ENCODE results near the gene SMIM20. TPM values are rescaled to one million over a fixed set of nuclear protein-coding genes. Genes with fewer than 3 reads are reported as not detected.
A peak's percentile ranks its signal among the peaks of the same experiment; 100 is the strongest.

Gene SMIM20
- total RNA-seq, 1 experiment from 2014 or later = 97.2 TPM

GRCh38 chr4:25954293-25954904 is 40.4 kb downstream of the SMIM20 start:
- no peak for DNase-seq (ENCODE audit: low spot score)

GRCh38 chr4:25955705-25956104 is 41.7 kb downstream of the SMIM20 start:
- no peak for DNase-seq (ENCODE audit: low spot score)

GRCh38 chr4:25956260-25956659 is 42.2 kb downstream of the SMIM20 start:
- no peak for DNase-seq (ENCODE audit: low spot score)

DNA sequence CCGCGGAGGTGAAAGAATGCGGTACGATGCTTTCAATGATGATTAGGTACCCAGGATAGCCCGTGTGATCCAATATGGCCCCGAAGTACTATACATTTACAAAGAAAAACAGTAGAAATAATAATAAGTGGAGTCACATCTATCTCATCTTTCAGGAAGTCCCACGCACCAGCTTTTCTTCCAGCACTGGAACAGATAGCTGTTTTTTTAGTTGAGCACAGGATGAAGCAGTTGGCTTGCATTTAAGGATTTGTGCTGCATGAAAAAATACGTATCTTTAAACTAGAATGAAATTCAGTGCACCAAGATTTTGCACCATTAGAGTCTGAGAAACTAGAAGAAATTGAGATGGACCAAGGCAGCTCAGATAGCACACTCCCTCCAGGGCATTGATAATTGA is 44.1 kb downstream of the SMIM20 start:
- no peak for DNase-seq (ENCODE audit: low spot score)

DNA sequence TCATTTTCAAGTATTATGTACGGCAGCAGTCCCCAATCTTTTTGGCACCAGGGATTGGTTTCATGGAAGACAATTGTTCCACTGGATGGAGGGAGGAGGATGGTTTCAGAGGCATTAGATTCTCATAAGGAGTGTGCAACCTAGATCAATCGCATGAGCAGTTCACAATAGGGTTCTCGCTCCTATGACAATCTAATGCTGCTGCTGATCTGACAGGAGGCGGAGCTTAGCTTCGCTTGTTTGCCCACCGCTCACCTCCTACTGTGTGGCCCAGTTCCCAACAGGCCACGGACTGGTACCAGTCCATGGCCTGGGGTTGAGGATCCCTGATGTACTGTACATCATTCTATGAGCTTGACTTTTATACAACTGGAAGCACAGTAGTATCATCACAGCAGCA is 48.4 kb downstream of the SMIM20 start:
- no peak for DNase-seq (ENCODE audit: low spot score)

DNA sequence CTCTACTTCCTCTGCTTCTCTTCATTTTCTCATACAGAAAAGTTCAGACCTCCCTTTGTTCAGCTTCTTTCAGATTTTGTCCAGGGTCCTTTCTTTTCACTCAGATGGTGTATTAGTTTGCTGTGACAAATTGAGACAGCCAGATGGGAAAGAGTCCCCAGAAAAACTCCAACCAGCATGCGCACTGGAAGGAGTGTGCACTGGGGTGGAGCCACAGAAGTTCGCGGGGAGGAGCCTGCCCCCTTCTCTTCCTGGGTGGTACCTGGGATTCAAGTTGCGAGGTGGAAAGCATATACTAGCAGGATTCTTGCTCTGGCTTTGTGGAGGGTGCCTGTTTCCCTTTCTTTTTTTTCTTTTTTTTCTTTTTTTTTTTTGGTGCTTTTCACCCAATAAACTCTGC is 51.6 kb downstream of the SMIM20 start:
- no peak for DNase-seq (ENCODE audit: low spot score)

DNA sequence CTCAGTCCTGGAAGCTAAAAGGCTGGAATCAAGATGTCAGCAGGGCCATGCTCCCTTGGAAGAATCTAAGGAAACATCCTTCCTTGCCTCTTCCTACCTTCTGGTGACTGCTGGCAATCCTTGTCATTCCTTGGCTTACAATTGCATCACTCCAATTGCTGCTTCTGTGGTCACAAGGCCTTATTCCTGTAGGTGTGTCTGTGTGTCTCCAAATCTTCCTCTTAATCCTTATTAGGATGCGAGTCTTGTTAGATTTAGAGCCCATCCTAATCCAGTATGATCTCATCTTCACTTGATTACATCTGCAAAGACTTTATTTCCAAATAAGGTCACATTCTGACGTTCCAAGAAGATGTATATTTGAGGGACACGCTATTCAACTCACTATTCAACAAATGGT is 52.2 kb downstream of the SMIM20 start:
- peak; percentile 56 for DNase-seq (ENCODE audit: low spot score)

- DNase-seq (ENCODE audit: low spot score) = no peak
Observed at GRCh38 chr4:25969374-25970155, 55.5 kb downstream of the SMIM20 start.

DNA sequence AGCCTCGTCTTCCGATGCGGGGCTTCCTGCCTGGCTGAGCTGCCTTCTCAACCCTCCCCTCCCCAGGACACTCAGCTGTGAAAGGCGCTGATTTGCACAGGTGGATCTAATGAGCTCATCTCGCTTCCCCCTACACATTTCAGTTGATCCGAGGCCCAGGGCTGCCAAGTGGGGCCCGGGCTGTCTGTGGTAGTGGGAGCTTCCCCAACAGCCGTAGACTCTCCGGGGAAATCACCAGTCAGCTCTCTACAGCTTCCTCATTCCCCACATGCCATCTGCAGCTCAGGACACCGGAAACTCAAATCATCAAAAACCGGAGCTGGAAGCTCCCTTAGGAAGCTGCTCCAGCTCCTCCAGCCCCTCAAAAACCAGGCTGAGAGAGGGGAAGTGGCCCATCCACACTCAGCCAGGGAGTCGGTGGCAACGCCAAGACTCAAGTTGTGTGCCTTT is 56.2 kb downstream of the SMIM20 start:
- DNase-seq (ENCODE audit: low spot score) = no peak

DNA sequence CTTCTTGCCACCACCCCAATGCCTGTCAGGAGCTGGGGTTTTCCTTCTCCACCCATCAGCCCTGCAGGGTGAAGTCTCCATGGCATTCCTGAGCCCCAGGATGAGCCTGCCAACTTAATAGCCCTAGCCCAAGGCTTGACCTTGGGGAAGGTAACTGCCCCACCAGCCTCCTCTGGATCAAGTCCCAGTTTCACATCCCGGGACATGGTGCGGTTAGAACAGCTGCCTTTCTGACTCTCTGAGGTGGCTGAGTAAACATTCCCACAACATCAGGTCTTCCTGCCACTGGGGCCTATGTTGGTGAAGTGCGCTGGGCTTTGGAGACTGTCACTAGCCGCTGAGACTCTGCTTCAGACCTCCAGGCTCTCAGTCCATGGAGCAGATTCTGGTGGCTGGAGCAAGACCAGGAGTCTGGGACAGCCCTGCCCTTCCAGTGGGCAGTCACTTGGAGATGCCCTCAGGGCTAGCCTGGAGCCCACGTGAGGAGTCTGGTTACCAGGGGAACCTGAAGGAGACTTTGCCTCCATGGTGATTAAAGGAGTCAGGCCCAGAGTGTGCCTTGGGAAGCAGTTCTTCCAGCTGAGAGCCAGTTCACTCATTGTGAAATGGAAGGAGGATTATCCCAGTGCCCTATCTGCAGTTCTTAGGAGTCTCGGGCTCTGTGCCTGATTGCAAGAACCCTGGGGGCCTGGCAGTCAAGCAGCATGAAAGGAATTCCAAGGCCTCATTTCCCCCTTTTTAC is 56.8 kb downstream of the SMIM20 start:
- DNase-seq (ENCODE audit: low spot score) = peak; percentile 92

DNA sequence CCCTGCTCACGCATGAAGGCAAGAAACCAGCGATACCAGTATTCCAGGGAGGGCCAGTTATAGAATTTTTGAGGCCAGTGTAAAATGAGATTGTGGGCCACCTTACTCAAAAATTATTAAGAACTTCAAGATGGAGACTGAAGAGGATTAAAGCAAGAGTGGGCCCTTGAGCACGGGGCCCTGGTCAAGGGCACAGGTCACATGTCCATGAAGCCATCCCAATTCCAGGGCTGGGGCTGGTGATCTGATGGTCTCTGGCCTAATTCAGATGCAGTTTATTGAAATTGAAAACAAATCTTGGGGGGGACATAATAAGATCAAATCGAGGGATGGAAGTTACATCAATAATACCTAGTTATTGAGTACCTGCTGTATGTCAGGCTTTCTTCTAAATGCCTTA is 58.3 kb downstream of the SMIM20 start:
- no peak for DNase-seq (ENCODE audit: low spot score)

DNA sequence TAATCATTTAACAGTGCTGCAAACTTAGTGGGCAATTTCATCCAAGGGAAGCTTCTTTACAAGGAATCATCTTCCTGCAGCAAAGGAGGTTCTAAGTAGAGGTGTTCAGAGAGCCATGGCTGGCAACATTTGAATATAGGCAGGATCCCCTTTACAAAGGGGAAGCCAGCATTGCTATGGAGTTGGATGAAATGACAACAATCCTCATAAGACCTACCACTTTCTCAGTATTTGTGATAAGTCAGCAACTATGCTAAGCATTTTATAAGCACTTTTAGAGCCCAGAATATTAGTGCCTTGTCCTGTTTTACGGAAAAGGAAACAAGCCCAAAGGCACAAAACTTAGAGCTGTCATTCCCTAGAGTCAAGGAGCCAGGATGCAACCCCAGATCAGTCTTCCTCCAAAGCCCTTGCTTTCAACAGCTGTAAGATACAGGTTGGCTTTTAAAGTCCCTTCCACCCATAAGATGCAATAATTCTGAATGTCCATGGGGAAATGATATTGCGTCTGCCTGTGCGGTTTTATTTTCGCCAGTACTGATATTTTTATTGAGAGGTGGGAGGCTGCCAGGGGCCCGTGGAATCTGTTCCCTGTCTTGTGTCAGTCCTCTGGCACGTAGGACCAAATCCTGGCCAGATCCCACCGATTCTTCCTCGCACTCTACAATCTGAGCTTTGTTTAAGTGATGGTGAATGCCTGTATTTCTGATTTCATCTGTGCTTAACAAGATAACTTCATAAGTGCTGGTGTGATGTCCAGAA is 59.1 kb downstream of the SMIM20 start:
- DNase-seq (ENCODE audit: low spot score) = no peak

DNA sequence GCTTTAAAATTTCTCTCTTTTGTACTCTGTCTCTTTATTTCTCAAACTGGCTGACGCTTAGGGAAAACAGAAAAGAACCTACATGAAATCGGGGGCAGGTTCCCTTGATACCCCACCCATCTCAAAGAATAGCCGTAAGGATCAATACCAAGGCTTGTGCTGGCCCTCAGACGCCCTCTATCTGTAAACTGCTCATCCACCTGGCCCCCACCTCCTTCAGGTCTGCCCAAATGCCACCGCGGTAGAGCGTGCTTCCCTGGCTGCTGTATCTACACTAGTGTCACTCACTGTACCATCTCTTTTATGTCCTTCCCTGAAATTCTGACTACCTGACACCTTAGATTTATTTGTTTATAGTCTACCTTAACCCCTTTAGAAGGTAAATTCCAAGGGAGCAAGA is 62.8 kb downstream of the SMIM20 start:
- DNase-seq (ENCODE audit: low spot score) = no peak

DNA sequence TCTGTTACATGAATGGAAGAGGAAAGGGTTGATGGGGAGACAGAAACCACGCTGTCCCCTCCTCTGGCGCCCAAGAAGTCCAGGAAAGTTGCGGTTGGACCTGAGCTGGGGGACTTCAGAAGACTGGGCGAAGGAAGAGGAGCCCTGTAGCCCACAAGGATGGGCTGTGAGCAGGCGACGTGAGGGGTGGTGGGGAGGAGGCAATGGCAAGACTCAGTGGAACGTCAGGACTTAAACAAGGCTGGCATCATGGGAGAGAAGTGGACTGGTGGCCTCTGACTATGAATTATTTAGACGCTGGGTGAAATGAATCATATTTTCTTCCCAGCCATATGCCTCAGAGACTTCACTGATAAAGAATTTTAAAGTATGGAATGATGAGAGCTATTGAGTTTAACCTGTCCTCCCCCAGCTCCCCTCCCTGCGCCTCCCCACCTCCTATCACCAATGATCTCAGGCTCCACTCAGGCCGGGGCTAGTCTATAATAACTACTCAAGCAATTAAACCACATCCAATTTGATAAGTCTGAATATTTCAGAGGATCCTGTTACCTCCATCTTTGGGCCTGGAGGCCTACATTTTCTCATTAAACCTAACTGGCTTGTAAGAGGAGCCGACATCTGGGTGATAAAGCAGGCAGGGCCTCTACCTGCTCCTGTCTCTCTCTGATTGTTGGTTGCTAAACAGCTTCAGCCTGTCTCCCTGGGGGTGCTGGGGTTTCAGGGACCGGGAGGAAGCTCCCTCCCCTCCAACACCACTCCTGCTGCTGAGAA is 63.6 kb downstream of the SMIM20 start:
- no peak for DNase-seq (ENCODE audit: low spot score)

- DNase-seq (ENCODE audit: low spot score) = no peak
Observed at GRCh38 chr4:25978327-25978726, 64.3 kb downstream of the SMIM20 start.

Other genes with a start within 250 kb of the SMIM20 start
- gene SEL1L3, start 51.2 kb upstream of the SMIM20 start, total RNA-seq (2014; rRNA removed; shearing (Covaris generic)) = 164 and 167 TPM in 2 replicates

Measured in H4 (cell line).